ENCODE results near the gene SELENON. TPM values are rescaled to one million over a fixed set of nuclear protein-coding genes. Genes with fewer than 3 reads are reported as not detected.

Gene SELENON
- total and polyA plus RNA-seq, 10 of the 15 experiments (the other 5 are each of a cell fraction or from before 2014, with no cell fraction given), result 0.07 to 5.1 (median 0.80) TPM

- no peak for TF ChIP-seq REST (IDR thresholded peaks at IDR 0.05; ENCODE audit: low read depth, low read length)
- TF ChIP-seq, protein P1, sequence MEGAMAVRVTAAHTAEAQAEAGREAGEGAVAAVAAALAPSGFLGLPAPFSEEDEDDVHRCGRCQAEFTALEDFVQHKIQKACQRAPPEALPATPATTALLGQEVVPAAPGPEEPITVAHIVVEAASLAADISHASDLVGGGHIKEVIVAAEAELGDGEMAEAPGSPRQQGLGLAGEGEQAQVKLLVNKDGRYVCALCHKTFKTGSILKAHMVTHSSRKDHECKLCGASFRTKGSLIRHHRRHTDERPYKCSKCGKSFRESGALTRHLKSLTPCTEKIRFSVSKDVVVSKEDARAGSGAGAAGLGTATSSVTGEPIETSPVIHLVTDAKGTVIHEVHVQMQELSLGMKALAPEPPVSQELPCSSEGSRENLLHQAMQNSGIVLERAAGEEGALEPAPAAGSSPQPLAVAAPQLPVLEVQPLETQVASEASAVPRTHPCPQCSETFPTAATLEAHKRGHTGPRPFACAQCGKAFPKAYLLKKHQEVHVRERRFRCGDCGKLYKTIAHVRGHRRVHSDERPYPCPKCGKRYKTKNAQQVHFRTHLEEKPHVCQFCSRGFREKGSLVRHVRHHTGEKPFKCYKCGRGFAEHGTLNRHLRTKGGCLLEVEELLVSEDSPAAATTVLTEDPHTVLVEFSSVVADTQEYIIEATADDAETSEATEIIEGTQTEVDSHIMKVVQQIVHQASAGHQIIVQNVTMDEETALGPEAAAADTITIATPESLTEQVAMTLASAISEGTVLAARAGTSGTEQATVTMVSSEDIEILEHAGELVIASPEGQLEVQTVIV (IDR thresholded peaks at IDR 0.05; ENCODE audit: borderline replicate concordance, partially characterized antibody), result no peak
- no peak for TF ChIP-seq MEF2B (IDR thresholded peaks at IDR 0.05; ENCODE audit: partially characterized antibody, poor library complexity, severe bottlenecking)
- TF ChIP-seq, protein P2, sequence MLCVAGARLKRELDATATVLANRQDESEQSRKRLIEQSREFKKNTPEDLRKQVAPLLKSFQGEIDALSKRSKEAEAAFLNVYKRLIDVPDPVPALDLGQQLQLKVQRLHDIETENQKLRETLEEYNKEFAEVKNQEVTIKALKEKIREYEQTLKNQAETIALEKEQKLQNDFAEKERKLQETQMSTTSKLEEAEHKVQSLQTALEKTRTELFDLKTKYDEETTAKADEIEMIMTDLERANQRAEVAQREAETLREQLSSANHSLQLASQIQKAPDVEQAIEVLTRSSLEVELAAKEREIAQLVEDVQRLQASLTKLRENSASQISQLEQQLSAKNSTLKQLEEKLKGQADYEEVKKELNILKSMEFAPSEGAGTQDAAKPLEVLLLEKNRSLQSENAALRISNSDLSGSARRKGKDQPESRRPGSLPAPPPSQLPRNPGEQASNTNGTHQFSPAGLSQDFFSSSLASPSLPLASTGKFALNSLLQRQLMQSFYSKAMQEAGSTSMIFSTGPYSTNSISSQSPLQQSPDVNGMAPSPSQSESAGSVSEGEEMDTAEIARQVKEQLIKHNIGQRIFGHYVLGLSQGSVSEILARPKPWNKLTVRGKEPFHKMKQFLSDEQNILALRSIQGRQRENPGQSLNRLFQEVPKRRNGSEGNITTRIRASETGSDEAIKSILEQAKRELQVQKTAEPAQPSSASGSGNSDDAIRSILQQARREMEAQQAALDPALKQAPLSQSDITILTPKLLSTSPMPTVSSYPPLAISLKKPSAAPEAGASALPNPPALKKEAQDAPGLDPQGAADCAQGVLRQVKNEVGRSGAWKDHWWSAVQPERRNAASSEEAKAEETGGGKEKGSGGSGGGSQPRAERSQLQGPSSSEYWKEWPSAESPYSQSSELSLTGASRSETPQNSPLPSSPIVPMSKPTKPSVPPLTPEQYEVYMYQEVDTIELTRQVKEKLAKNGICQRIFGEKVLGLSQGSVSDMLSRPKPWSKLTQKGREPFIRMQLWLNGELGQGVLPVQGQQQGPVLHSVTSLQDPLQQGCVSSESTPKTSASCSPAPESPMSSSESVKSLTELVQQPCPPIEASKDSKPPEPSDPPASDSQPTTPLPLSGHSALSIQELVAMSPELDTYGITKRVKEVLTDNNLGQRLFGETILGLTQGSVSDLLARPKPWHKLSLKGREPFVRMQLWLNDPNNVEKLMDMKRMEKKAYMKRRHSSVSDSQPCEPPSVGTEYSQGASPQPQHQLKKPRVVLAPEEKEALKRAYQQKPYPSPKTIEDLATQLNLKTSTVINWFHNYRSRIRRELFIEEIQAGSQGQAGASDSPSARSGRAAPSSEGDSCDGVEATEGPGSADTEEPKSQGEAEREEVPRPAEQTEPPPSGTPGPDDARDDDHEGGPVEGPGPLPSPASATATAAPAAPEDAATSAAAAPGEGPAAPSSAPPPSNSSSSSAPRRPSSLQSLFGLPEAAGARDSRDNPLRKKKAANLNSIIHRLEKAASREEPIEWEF (IDR thresholded peaks at IDR 0.05; ENCODE audit: insufficient replicate concordance, low read depth, low read length), result no peak
- no peak for TF ChIP-seq SRF (IDR thresholded peaks at IDR 0.05; ENCODE audit: low read depth in 2 of 2, low read length in 2 of 2)
- TF ChIP-seq KAT2A (conservative IDR thresholded peaks at IDR 0.05; ENCODE audit: control insufficient read depth, low read depth, low read length), result no peak
- no peak for TF ChIP-seq ZBED1 (IDR thresholded peaks at IDR 0.05; ENCODE audit: borderline replicate concordance)
- no peak for TF ChIP-seq HSF1 (IDR thresholded peaks at IDR 0.05; ENCODE audit: low read depth, low read length)
- no peak for TF ChIP-seq SIX5 (IDR thresholded peaks at IDR 0.05; ENCODE audit: low read depth, low read length, severe bottlenecking)
- TF ChIP-seq, protein P3, sequence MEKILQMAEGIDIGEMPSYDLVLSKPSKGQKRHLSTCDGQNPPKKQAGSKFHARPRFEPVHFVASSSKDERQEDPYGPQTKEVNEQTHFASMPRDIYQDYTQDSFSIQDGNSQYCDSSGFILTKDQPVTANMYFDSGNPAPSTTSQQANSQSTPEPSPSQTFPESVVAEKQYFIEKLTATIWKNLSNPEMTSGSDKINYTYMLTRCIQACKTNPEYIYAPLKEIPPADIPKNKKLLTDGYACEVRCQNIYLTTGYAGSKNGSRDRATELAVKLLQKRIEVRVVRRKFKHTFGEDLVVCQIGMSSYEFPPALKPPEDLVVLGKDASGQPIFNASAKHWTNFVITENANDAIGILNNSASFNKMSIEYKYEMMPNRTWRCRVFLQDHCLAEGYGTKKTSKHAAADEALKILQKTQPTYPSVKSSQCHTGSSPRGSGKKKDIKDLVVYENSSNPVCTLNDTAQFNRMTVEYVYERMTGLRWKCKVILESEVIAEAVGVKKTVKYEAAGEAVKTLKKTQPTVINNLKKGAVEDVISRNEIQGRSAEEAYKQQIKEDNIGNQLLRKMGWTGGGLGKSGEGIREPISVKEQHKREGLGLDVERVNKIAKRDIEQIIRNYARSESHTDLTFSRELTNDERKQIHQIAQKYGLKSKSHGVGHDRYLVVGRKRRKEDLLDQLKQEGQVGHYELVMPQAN (conservative IDR thresholded peaks at IDR 0.05), result no peak
- TF ChIP-seq, protein P4, sequence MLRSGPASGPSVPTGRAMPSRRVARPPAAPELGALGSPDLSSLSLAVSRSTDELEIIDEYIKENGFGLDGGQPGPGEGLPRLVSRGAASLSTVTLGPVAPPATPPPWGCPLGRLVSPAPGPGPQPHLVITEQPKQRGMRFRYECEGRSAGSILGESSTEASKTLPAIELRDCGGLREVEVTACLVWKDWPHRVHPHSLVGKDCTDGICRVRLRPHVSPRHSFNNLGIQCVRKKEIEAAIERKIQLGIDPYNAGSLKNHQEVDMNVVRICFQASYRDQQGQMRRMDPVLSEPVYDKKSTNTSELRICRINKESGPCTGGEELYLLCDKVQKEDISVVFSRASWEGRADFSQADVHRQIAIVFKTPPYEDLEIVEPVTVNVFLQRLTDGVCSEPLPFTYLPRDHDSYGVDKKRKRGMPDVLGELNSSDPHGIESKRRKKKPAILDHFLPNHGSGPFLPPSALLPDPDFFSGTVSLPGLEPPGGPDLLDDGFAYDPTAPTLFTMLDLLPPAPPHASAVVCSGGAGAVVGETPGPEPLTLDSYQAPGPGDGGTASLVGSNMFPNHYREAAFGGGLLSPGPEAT (IDR thresholded peaks at IDR 0.05; ENCODE audit: low read depth), result no peak
These were observed 64.4 kb downstream of the SELENON start (continued) for GRCh38 chr1:25864434-25864833.

Measured in GM12878 (cell line).